A549 treated with Hydrocortisone at 1 μM for 4 hours (cell line): ENCODE results near the gene SSR2. TPM values are rescaled to one million over a fixed set of nuclear protein-coding genes. Genes with fewer than 3 reads are reported as not detected.

Source experiments
- total RNA-seq: library from RNA; stranded (reverse); fragments of 200-300 nt; extraction: Qiagen RNA extraction; gene quantifications from 5 replicates; pipeline ENCODE4 v1.2.3, GENCODE V29; 2022

SSR2 gene
- 254 to 271 TPM (median 259 TPM) in 5 replicates for total RNA-seq

DNA sequence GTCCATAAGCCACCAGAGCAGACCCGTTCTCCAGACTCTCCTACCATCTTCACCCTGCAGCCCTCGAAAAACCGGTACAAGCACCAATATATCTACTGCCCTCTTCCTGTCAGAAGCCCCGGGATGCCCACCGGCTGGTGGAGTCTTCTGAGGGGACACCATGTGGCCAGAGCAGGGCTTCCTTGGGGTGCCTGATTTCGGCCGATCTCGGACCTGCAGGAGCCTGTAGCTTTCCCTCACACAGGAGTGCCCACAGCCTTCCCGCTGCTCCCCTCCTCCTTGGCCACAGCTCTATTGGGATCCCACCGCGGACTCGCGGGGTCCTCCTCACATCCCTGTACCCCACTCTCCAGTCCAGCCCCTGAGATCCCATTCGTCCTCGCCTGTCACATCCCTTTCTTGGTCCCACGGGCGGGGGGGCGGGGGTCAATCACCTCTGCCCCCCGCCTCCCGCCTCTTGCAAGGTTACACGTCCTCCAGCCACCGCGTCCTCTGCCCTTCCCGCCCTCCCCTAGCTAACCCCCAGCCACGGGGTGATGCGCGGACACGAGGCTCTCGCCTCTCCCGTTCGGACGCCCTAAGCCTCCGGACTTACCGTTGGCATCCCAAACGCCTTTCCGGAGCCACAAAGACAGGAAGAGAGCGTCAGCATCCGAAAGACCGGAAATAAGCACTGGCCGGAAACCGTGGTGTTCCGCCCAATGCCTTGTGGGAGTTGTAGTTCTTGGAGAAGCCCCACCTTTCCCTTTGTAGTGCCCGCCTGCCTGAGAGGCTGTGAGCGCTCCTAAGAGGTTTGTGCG is at the start of gene SSR2:
SSR2 (minus strand) TSS at position 659 of the 800 bp plus-strand sequence. CDS start 784 bp downstream, outside the sequence.

DNA sequence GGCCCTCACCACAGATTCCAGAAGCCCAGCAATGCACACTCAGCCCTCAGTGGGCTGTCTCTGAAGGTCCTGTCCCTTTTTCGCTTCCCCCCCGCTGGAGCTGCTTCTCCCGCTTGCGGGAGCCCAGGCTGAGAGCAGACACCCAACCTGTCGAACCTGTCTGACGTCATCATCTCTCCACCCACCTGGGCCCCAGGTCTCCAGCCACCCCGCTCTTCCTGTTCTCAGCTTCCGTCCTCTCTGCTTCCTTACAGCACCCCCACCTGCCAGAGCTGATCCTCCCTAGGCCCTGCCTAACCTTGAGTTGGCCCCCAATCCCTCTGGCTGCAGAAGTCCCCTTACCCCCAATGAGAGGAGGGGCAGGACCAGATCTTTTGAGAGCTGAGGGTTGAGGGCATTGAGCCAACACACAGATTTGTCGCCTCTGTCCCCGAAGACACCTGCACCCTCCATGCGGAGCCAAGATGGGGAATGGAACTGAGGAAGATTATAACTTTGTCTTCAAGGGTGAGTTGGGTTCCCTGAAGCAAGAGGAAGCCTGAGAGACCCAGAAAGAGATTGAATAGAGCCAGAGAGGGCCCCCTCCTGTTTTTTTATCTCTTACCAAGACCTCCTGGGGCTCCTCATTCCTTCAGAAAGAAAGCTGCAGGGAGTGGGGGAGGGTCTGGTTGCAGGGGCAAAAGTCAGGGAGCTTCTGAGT is 40.3 kb upstream of the SSR2 start, which contains the start of gene RAB25:
RAB25 (plus strand) TSS at position 224 of the 700 bp plus-strand sequence; CDS start at position 465, 241 bp downstream.

DNA sequence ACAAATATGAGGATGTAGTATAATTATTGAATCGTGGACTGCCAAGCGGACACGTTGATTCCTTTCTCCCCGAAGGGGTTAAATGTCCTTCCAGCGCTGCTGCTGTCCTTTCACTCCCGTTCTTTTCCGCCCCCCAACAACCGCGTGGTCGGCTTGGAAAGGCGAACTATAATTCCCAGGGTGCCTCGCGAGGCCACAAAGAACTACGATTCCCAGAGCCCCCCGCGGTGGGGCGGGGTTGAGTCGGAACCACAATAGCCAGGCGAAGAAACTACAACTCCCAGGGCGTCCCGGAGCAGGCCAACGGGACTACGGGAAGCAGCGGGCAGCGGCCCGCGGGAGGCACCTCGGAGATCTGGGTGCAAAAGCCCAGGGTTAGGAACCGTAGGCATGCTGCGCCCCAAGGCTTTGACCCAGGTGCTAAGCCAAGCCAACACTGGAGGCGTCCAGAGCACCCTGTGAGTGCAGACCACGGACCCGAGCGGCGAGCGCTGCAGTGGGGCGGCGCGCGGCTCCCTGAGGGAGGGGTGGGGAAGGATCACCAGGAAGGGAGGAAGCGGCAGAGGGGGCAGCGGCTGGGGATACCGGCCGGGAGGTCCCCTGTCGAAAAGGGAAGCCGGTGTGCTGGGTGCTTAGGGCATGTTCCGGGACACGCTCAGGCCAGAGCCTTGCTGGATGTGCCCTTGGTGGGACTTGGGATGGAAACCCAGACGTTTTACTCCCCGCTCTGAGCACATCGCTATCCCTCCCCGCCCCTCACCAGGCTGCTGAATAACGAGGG is 33.9 kb upstream of the SSR2 start, which contains the start of gene LAMTOR2:
LAMTOR2 (plus strand) TSS at position 283 of the 781 bp plus-strand sequence; CDS start at position 391, 108 bp downstream.

DNA sequence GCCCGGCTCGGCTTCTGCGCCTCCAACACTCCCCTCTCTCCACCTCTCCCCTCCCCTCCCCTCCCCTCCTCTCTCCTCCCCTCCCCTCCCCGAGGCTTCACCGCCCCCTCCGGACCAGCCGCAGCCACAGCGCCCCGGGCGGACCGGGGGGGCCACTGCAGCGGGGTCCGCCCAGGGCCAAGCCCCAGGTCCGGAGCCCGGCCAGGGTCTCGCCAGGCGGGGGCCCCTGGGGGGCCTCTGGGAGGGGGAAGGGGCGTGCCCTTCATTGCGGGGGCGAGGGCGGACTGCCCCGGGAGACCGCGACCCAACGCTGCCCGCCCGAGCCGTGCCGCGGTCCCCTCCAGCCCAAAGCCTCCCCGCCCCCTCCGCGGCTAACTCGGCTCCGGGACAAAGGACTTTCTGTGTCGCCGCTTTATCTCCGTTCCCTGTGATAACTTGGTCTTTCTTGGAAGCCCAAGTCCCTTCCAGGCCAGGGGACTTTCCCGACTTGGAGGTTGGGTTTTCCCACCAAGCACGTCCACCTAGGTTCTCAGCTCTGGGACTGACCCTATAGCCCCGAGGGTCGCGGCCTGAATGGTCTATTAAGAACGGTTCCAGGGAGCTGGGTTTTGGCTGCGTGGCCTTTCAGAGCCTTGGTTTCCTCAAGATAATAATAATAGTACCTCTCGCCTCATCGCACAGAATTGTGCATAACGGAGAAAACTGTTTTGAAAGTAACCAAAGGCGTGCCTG is 33.2 kb upstream of the SSR2 start, which contains the start of gene UBQLN4:
UBQLN4 (minus strand) TSS at position 31 of the 732 bp plus-strand sequence. CDS start 97 bp downstream, outside the sequence.

DNA sequence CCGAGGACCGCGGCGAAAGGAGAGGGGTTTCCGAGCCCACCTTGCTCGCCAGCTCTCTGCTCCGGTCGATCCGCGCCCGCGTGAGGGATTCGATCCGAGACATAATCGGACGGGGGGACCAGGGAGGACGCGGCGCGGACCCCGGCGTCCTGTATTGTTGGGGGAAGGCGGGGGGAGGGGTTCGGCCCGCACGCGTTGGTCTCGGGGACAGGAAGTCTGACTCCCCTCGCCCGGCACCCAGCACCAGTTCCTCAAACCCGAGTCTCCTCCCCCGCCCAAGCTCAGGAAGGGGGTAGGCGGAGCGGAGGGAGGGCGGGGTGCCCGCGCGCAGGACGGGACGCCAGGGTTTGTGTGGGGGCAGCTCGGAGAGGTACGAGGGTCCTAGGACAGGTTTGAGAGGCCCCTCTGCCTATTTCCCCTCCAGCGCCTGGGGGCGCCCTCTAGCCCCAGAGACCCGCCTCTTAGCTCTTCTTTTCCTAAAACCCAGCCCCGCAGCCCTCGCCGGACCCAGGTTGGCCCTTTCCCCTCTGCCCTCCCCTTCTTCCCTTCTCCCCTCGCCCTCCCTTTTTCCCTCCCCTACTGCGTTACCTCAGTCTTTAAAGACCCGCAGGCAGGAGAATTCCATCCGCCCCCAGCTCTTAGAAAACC is 42.3 kb downstream of the SSR2 start, which contains the start of gene ARHGEF2:
ARHGEF2 (minus strand) TSS at position 223 of the 648 bp plus-strand sequence; CDS start at position 103, 120 bp downstream.

Other genes starting within 250 kb of the SSR2 start
- 11.9 to 15.3 TPM (median 13.5 TPM) in 5 replicates for gene GON4L, start 163.7 kb downstream of the SSR2 start, total RNA-seq
- 0.92 to 1.5 TPM (median 1.3 TPM) in 5 replicates for gene SYT11, start 161.4 kb downstream of the SSR2 start, total RNA-seq
- 18.7 to 22.1 TPM (median 21.6 TPM) in 5 replicates for gene RIT1, start 109.6 kb downstream of the SSR2 start, total RNA-seq
- gene KHDC4, start 86.5 kb downstream of the SSR2 start, total RNA-seq: 20.0 to 23.2 TPM (median 22.2 TPM) in 5 replicates
- gene RXFP4, start 79.3 kb downstream of the SSR2 start, total RNA-seq: not detected in 5 replicates
- 27.6 to 42.5 TPM (median 34.0 TPM) in 5 replicates for gene ARHGEF2, start 42.4 kb downstream of the SSR2 start, total RNA-seq
- gene UBQLN4, start 32.8 kb upstream of the SSR2 start, total RNA-seq: 34.3 to 41.2 TPM (median 40.5 TPM) in 5 replicates
- gene LAMTOR2, start 33.8 kb upstream of the SSR2 start, total RNA-seq: 140 to 156 TPM (median 148 TPM) in 5 replicates
- 0.17 to 0.28 TPM in 2 of 5 replicates, not detected in the others for gene RAB25, start 40.2 kb upstream of the SSR2 start, total RNA-seq
- 1.2 to 2.4 TPM (median 2.2 TPM) in 5 replicates for gene MEX3A, start 61.5 kb upstream of the SSR2 start, total RNA-seq
- gene LMNA, start 93.8 kb upstream of the SSR2 start, total RNA-seq: 697 to 752 TPM (median 725 TPM) in 5 replicates
- gene SEMA4A, start 132.6 kb upstream of the SSR2 start, total RNA-seq: 0.36 to 0.43 TPM (median 0.40 TPM) in 5 replicates
- 25.7 to 32.0 TPM (median 27.0 TPM) in 5 replicates for gene SLC25A44, start 173.2 kb upstream of the SSR2 start, total RNA-seq
- 47.7 to 63.9 TPM (median 60.3 TPM) in 5 replicates for gene PMF1, start 192.1 kb upstream of the SSR2 start, total RNA-seq
- gene BGLAP, start 221.2 kb upstream of the SSR2 start, total RNA-seq: 0.16 to 0.62 TPM (median 0.30 TPM) in 3 of 5 replicates, not detected in the others
- 2.7 to 4.3 TPM (median 3.3 TPM) in 5 replicates for gene PAQR6, start 227.1 kb upstream of the SSR2 start, total RNA-seq